GM12878 (cell line): ENCODE data around the gene ZNF700.

Experiments
- ESRRA ChIP-seq: IDR thresholded peaks from 2 replicates; pipeline ENCODE4 v1.6.1; 2012; ENCODE audit warnings: mild to moderate bottlenecking, low read length, improper control_type of control experiment
- EZH2 ChIP-seq: IDR thresholded peaks from 2 replicates; pipeline ENCODE4 v1.6.1; 2012; ENCODE audit warnings: low read depth, mild to moderate bottlenecking, control low read depth, inconsistent platforms, low read length, borderline replicate concordance; ENCODE audit not compliant: control insufficient read depth
- KAT2A ChIP-seq: conservative IDR thresholded peaks from 2 replicates; pipeline ENCODE4 v1.6.1; 2011; ENCODE audit warnings: low read depth, low read length; ENCODE audit not compliant: control insufficient read depth
- NBN ChIP-seq: fragments of 450-650 bp; IDR thresholded peaks from 2 replicates; pipeline ENCODE4 v1.6.1; 2016
- POLR2A ChIP-seq: IDR thresholded peaks from 2 replicates; pipeline ENCODE4 v1.6.1; 2011; ENCODE audit warnings: low read depth, mild to moderate bottlenecking, low read length
- SMC3 ChIP-seq: IDR thresholded peaks from 2 replicates; pipeline ENCODE4 v1.6.1; 2011; ENCODE audit warnings: low read length, improper control_type of control experiment, borderline replicate concordance
- TBL1XR1 ChIP-seq: IDR thresholded peaks from 2 replicates; pipeline ENCODE4 v1.6.1; 2012; ENCODE audit warnings: low read depth, low read length, improper control_type of control experiment
- TF ChIP-seq, protein P1 (sequence below): fragments of 450-650 bp; IDR thresholded peaks from 2 replicates; pipeline ENCODE4 v1.6.1; 2016; ENCODE audit warnings: mild to moderate bottlenecking
- TF ChIP-seq, protein P2 (sequence below), 3 experiments: IDR thresholded peaks in 2 of 3; conservative IDR thresholded peaks in 1 of 3; 2 replicates each; pipeline ENCODE4 v1.5.1; 2011; ENCODE audit warnings: low read depth in 3 of 3, low read length in 3 of 3, mild to moderate bottlenecking in 3 of 3, control low read depth in 2 of 3, moderate library complexity in 2 of 3, inconsistent platforms in 1 of 3, mixed read lengths in 1 of 3; ENCODE audit not compliant: control insufficient read depth in 2 of 3, insufficient read depth in 1 of 3; ENCODE audit errors: extremely low read depth in 1 of 3

GRCh38 chr19:11971041-11971440 lies 46.1 kb downstream of the ZNF700 start:
- TF ChIP-seq NBN (no peak), EZH2 (no peak), KAT2A (no peak), SMC3 (no peak), POLR2A (no peak), TBL1XR1 (no peak), ESRRA (no peak)
- TF ChIP-seq, protein P1, sequence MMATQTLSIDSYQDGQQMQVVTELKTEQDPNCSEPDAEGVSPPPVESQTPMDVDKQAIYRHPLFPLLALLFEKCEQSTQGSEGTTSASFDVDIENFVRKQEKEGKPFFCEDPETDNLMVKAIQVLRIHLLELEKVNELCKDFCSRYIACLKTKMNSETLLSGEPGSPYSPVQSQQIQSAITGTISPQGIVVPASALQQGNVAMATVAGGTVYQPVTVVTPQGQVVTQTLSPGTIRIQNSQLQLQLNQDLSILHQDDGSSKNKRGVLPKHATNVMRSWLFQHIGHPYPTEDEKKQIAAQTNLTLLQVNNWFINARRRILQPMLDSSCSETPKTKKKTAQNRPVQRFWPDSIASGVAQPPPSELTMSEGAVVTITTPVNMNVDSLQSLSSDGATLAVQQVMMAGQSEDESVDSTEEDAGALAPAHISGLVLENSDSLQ, result no peak
- TF ChIP-seq, protein P2, sequence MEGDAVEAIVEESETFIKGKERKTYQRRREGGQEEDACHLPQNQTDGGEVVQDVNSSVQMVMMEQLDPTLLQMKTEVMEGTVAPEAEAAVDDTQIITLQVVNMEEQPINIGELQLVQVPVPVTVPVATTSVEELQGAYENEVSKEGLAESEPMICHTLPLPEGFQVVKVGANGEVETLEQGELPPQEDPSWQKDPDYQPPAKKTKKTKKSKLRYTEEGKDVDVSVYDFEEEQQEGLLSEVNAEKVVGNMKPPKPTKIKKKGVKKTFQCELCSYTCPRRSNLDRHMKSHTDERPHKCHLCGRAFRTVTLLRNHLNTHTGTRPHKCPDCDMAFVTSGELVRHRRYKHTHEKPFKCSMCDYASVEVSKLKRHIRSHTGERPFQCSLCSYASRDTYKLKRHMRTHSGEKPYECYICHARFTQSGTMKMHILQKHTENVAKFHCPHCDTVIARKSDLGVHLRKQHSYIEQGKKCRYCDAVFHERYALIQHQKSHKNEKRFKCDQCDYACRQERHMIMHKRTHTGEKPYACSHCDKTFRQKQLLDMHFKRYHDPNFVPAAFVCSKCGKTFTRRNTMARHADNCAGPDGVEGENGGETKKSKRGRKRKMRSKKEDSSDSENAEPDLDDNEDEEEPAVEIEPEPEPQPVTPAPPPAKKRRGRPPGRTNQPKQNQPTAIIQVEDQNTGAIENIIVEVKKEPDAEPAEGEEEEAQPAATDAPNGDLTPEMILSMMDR (IDR thresholded peaks at IDR 0.05 in 2 of 3, conservative IDR thresholded peaks at IDR 0.05 in 1 of 3; ENCODE audit: control insufficient read depth in 2 of 3, extremely low read depth in 1 of 3, insufficient read depth in 1 of 3, low read depth in 3 of 3, low read length in 3 of 3), result no peak
